ENCODE results near the gene DOK3.

The DOK3 gene

GRCh38 chr5:177509381-177509951 is at the start of gene DOK3:
Gene DOK3, minus strand, starts transcription at chr5:177509826. Its CDS starts 286 bp downstream, at chr5:177509540.
- DNase-seq, result no peak

GRCh38 chr5:177557796-177558195 is 48.2 kb upstream of the DOK3 start:
- no peak for DNase-seq

- no peak for DNase-seq
These were observed 47.5 kb upstream of the DOK3 start for GRCh38 chr5:177557041-177557647.

- DNase-seq, result no peak
These were observed 46.0 kb upstream of the DOK3 start for GRCh38 chr5:177555665-177556064.

- no peak for DNase-seq
These were observed 45.6 kb upstream of the DOK3 start for GRCh38 chr5:177555228-177555627.

- peak; percentile 96 for DNase-seq
These were observed 45.0 kb upstream of the DOK3 start, which contains the start of gene FAM193B for GRCh38 chr5:177554474-177555111. Gene FAM193B, minus strand, starts transcription at chr5:177554563. Its CDS starts 105 bp downstream, at chr5:177554458.

- DNase-seq, result peak; percentile 47
These were observed 44.2 kb upstream of the DOK3 start for GRCh38 chr5:177553671-177554429.

GRCh38 chr5:177552839-177553455 is 43.3 kb upstream of the DOK3 start:
- no peak for DNase-seq

- no peak for DNase-seq
These were observed 40.5 kb upstream of the DOK3 start for GRCh38 chr5:177550122-177550521.

GRCh38 chr5:177548495-177548894 is 38.9 kb upstream of the DOK3 start:
- no peak for DNase-seq

- DNase-seq, result no peak
These were observed 38.1 kb upstream of the DOK3 start for GRCh38 chr5:177547736-177548135.

- DNase-seq, result no peak
These were observed 36.7 kb upstream of the DOK3 start for GRCh38 chr5:177546258-177546741.

- DNase-seq, result peak; percentile 58
These were observed 36.0 kb upstream of the DOK3 start for GRCh38 chr5:177545487-177546257.

GRCh38 chr5:177542816-177543465 is 33.3 kb upstream of the DOK3 start:
- no peak for DNase-seq

GRCh38 chr5:177540438-177540837 is 30.8 kb upstream of the DOK3 start:
- DNase-seq, result no peak

- DNase-seq, result no peak
These were observed 29.8 kb upstream of the DOK3 start for GRCh38 chr5:177539411-177539810.

- DNase-seq, result no peak
These were observed 29.2 kb upstream of the DOK3 start for GRCh38 chr5:177538876-177539275.

GRCh38 chr5:177537389-177538361 is 28.0 kb upstream of the DOK3 start:
- no peak for DNase-seq

GRCh38 chr5:177536386-177536785 is 26.8 kb upstream of the DOK3 start:
- DNase-seq, result no peak

- DNase-seq, result no peak
These were observed 25.5 kb upstream of the DOK3 start for GRCh38 chr5:177535125-177535524.

Data from femur (tissue), 1 donor.